ENCODE results near the gene KIN. TPM values are rescaled to one million over a fixed set of nuclear protein-coding genes. Genes with fewer than 3 reads are reported as not detected.
A peak's percentile ranks its signal among the peaks of the same experiment; 100 is the strongest.
"Not testable (repeated sequence)": the region's sequence is repeated elsewhere in the genome, so short reads cannot be mapped to it uniquely, and the experiment has no call there.

The KIN gene
- total RNA-seq, 6 experiments from 2014 or later: 12.8 to 16.1 (median 15.0) TPM

DNA sequence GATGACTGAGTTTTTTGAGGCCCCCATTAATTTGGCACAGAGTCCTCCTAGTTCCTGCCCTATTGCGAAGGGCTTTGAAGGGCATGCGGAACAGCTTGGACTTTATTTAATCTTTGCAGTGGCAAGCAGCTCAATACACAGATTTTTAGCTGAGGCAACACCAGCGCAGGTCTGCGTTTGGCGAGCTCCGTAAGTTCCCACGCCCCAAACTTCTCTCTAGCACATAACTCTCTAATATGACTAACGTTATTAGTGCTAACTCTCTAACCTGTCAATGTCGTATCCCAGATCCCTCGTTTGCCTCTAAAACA, 30.1 kb upstream of the KIN start:
- peaks cover 6% of the 10 kb centered on the region for H3K27me3 Mint-ChIP-seq (ENCODE audit: insufficient read depth)
- TF ChIP-seq, protein P1, sequence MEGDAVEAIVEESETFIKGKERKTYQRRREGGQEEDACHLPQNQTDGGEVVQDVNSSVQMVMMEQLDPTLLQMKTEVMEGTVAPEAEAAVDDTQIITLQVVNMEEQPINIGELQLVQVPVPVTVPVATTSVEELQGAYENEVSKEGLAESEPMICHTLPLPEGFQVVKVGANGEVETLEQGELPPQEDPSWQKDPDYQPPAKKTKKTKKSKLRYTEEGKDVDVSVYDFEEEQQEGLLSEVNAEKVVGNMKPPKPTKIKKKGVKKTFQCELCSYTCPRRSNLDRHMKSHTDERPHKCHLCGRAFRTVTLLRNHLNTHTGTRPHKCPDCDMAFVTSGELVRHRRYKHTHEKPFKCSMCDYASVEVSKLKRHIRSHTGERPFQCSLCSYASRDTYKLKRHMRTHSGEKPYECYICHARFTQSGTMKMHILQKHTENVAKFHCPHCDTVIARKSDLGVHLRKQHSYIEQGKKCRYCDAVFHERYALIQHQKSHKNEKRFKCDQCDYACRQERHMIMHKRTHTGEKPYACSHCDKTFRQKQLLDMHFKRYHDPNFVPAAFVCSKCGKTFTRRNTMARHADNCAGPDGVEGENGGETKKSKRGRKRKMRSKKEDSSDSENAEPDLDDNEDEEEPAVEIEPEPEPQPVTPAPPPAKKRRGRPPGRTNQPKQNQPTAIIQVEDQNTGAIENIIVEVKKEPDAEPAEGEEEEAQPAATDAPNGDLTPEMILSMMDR (IDR thresholded peaks at IDR 0.05): no peak
- peaks cover 23% of the 10 kb centered on the region for H3K4me1 Mint-ChIP-seq (ENCODE audit: low read depth)
- H3K4me3 Mint-ChIP-seq: peak overlapping the region; percentile 98
- H3K27ac Mint-ChIP-seq: peak overlapping the region; percentile 67; the same call in 1 of the 2 replicates
- H3K36me3 Mint-ChIP-seq (ENCODE audit: low read depth): no peaks in the 10 kb centered on the region; the same call in 1 of the 2 replicates
- H3K9me3 Mint-ChIP-seq: no peaks in the 10 kb centered on the region
- no peak for DNase-seq

DNA sequence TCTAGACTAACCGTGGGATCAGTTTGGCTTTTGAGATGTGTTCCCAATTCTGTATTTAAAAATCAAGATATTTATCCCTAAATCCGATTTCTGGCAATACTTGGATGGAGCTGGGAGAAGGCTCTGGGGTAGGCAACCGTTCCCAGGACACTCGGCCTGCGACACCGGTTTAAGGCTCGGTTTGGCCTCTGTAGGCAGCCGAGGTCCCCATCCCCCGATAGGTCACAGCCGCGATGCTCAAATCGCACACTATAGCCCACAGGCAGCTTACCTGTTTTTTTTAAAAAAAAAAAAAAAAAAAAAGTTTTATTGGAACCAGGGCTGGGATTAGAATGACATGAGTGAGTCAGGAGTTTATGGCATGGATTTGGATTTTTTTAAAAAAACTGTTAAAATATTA, 29.8 kb upstream of the KIN start:
- no peak overlapping the region for H3K27ac Mint-ChIP-seq

DNA sequence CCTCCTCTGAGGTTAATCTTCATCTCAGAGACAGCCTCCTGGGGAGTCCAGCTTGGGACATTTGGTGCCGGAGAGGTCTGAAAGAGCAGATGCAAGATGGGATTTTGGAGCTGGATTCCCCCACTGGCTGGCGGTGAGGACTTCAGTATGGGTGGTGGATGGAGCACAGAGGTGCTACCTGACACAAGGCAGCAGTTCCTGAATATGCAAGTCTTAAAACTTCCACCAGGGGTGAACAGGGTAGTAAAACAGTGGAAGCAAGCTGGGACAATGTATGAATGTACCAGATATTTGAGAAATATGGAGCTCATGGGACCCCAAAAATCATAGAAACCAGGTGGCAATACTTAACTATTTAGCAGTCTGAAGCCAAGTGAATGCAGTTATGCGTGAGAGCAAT, 25.7 kb upstream of the KIN start:
- Mint-ChIP-seq H3K4me1 (ENCODE audit: low read depth) (peaks cover 11% of the 10 kb centered on the region), H3K9me3 (no peaks in the 10 kb centered on the region), H3K27ac (no peak overlapping the region), H3K4me3 (no peak overlapping the region), H3K27me3 (ENCODE audit: insufficient read depth) (peaks cover 13% of the 10 kb centered on the region), H3K36me3 (ENCODE audit: low read depth) (no peaks in the 10 kb centered on the region)
- no peak for DNase-seq
- TF ChIP-seq, protein P1 (IDR thresholded peaks at IDR 0.05): peak; percentile 35; the same call in 1 of the 2 replicates

More for the DNA sequence above, 29.8 kb upstream of the KIN start:
- TF ChIP-seq, protein P1 (IDR thresholded peaks at IDR 0.05): no peak
- H3K4me1 Mint-ChIP-seq (ENCODE audit: low read depth): peaks cover 23% of the 10 kb centered on the region
- DNase-seq: no peak
- H3K9me3 Mint-ChIP-seq: no peaks in the 10 kb centered on the region
- peaks cover 8% of the 10 kb centered on the region for H3K27me3 Mint-ChIP-seq (ENCODE audit: insufficient read depth)
- no peaks in the 10 kb centered on the region; the same call in 1 of the 2 replicates for H3K36me3 Mint-ChIP-seq (ENCODE audit: low read depth)
- peak overlapping the region; percentile 98 for H3K4me3 Mint-ChIP-seq

DNA sequence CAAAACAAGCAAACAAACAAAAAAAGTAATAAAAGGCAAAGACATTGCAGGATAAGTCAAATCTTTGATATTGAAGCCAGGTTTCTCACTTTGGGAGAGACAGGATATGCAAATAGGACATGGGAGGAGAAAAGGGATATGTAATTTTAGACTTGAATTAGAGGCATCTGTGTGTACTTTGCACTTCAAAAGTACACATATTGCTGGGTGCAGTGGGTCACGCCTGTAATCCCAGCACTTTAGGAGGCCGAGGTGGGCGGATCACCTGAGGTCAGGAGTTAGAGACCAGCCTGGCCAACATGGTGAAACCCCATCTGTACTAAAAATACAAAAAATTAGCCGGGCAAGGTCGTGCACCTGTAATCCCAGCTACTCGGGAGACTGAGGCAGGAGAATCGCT, 23.9 kb upstream of the KIN start:
- H3K4me3 Mint-ChIP-seq; H3K4me1 Mint-ChIP-seq (ENCODE audit: low read depth); H3K36me3 Mint-ChIP-seq (ENCODE audit: low read depth); H3K27ac Mint-ChIP-seq; DNase-seq; H3K9me3 Mint-ChIP-seq: not testable (repeated sequence)
- H3K27me3 Mint-ChIP-seq (ENCODE audit: insufficient read depth): peaks cover 13% of the 10 kb centered on the region

DNA sequence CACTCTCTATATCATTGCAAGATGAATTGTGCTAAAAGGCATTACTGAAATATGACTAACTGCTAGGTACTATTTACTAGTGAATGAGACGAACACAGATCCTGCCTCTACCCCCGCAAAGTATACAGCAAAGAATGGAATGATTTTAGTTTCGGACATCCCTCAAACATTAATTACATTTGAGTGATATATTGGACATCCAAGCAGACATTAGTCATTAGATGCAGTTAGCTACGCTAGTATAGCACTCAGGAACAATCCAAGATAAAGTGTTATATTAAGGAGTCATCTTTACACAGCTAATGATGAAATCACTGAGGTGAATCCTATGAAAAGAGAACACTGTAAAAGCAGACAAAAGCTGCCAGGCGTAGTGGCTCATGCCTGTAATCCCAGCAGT, 23.2 kb upstream of the KIN start:
- no peak for DNase-seq
- no peak overlapping the region for H3K27ac Mint-ChIP-seq
- TF ChIP-seq, protein P1 (IDR thresholded peaks at IDR 0.05): no peak
- no peak overlapping the region for H3K4me3 Mint-ChIP-seq
- H3K9me3 Mint-ChIP-seq: no peaks in the 10 kb centered on the region
- H3K4me1 Mint-ChIP-seq (ENCODE audit: low read depth): no peaks in the 10 kb centered on the region
- peaks cover 7% of the 10 kb centered on the region for H3K36me3 Mint-ChIP-seq (ENCODE audit: low read depth)
- H3K27me3 Mint-ChIP-seq (ENCODE audit: insufficient read depth): peaks cover 11% of the 10 kb centered on the region

DNA sequence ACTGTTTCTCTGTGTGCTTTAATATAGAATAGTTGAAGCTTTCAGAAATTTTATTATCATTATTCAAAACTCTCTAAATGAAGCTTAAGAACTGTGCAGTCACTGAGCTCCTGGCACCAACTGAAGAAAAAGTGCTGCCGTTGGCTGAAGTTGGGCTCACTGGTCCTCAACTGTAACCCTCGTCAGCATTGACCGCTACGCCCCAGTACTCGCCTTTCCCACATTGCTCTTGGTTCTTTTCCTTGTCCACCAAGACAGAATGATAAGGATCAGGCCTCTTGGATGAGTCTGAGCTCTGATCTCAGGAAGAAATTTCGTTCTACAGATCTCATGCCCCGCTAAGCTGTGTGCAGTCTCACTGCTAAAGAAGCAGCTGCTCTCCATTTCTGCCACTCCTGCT, 22.6 kb upstream of the KIN start:
- no peak for DNase-seq
- TF ChIP-seq, protein P1 (IDR thresholded peaks at IDR 0.05): no peak
- Mint-ChIP-seq H3K36me3 (ENCODE audit: low read depth) (peaks cover 7% of the 10 kb centered on the region), H3K9me3 (no peaks in the 10 kb centered on the region), H3K27ac (no peak overlapping the region), H3K4me1 (ENCODE audit: low read depth) (no peaks in the 10 kb centered on the region), H3K4me3 (no peak overlapping the region), H3K27me3 (ENCODE audit: insufficient read depth) (peaks cover 10% of the 10 kb centered on the region)
